ENCODE results near the gene ACOT7.

ACOT7 gene

GRCh38 chr1:6268415-6268814 lies 125.2 kb downstream of the ACOT7 start:
- no peak for DNase-seq (ENCODE audit: low spot score)

- no peak for DNase-seq (ENCODE audit: low spot score)
Observed at GRCh38 chr1:6267686-6268322, 125.8 kb downstream of the ACOT7 start.

GRCh38 chr1:6266641-6267040 lies 126.9 kb downstream of the ACOT7 start:
- DNase-seq (ENCODE audit: low spot score), result no peak

- DNase-seq (ENCODE audit: low spot score), result no peak
Observed at GRCh38 chr1:6265151-6265550, 128.4 kb downstream of the ACOT7 start.

- DNase-seq (ENCODE audit: low spot score), result no peak
Observed at GRCh38 chr1:6263716-6264115, 129.9 kb downstream of the ACOT7 start.

- DNase-seq (ENCODE audit: low spot score), result no peak
Observed at GRCh38 chr1:6262555-6263420, 130.8 kb downstream of the ACOT7 start.

GRCh38 chr1:6261615-6261995 lies 132.0 kb downstream of the ACOT7 start:
- DNase-seq (ENCODE audit: low spot score), result no peak

GRCh38 chr1:6260961-6261614 lies 132.5 kb downstream of the ACOT7 start, which contains the start of gene GPR153:
TSS of gene GPR153 (minus strand) at chr1:6261098. CDS start at chr1:6254905, 6,193 bp downstream.
- peak; percentile 16 for DNase-seq (ENCODE audit: low spot score)

- no peak for DNase-seq (ENCODE audit: low spot score)
Observed at GRCh38 chr1:6260433-6260934, 133.1 kb downstream of the ACOT7 start.

GRCh38 chr1:6259491-6260362 lies 133.8 kb downstream of the ACOT7 start:
- peak; percentile 70 for DNase-seq (ENCODE audit: low spot score)

GRCh38 chr1:6258675-6259074 lies 134.9 kb downstream of the ACOT7 start:
- DNase-seq (ENCODE audit: low spot score), result no peak

- DNase-seq (ENCODE audit: low spot score), result no peak
Observed at GRCh38 chr1:6257541-6258069, 136.0 kb downstream of the ACOT7 start.

- no peak for DNase-seq (ENCODE audit: low spot score)
Observed at GRCh38 chr1:6256645-6257044, 136.9 kb downstream of the ACOT7 start.

GRCh38 chr1:6254691-6255090 lies 138.9 kb downstream of the ACOT7 start:
- no peak for DNase-seq (ENCODE audit: low spot score)

GRCh38 chr1:6253380-6253779 lies 140.2 kb downstream of the ACOT7 start:
- DNase-seq (ENCODE audit: low spot score), result no peak

GRCh38 chr1:6252374-6252710 lies 141.2 kb downstream of the ACOT7 start:
- no peak for DNase-seq (ENCODE audit: low spot score)

- no peak for DNase-seq (ENCODE audit: low spot score)
Observed at GRCh38 chr1:6251681-6252373, 141.7 kb downstream of the ACOT7 start.

GRCh38 chr1:6251233-6251632 lies 142.3 kb downstream of the ACOT7 start:
- DNase-seq (ENCODE audit: low spot score), result no peak

- DNase-seq (ENCODE audit: low spot score), result no peak
Observed at GRCh38 chr1:6249739-6250689, 143.6 kb downstream of the ACOT7 start.

All from CD4-positive, alpha-beta T cell treated with Interleukin-6 at 100 ng/mL for 8 hours (primary cell).